SK-N-SH treated with all-trans-retinoic acid at 6 μM for 48 hours (cell line): Measurements from ENCODE around the gene TTC39B.

Experiments used
- ATAC-seq: fragments of 200-7000 bp; cut with Tn5 transposase; 3 replicates; pipeline ENCODE4 v1.9.1; 2020; ENCODE audit warnings: mild to moderate bottlenecking, moderate library complexity
- ARNTL ChIP-seq: fragments of 450-650 bp; formaldehyde crosslinking; IDR thresholded peaks from 2 replicates; pipeline ENCODE4 v1.5.0; 2020; ENCODE audit warnings: low read depth, mild to moderate bottlenecking, moderate library complexity, borderline replicate concordance
- BACH2 ChIP-seq: fragments of 250-450 bp; sonication (Bioruptor Pico); IDR thresholded peaks from 2 replicates; pipeline ENCODE4 v1.9.0; 2021; ENCODE audit warnings: mild to moderate bottlenecking, borderline replicate concordance
- CSDC2 ChIP-seq: fragments of 250-450 bp; sonication (Bioruptor Pico); IDR thresholded peaks from 2 replicates; pipeline ENCODE4 v1.5.0; 2020; ENCODE audit warnings: mild to moderate bottlenecking, moderate library complexity
- ESRRG ChIP-seq: fragments of 250-450 bp; sonication (Bioruptor Pico); IDR thresholded peaks from 2 replicates; pipeline ENCODE4 v1.6.1; 2021; ENCODE audit warnings: mild to moderate bottlenecking
- GLIS3 ChIP-seq: fragments of 250-450 bp; sonication (Bioruptor Pico); IDR thresholded peaks from 2 replicates; pipeline ENCODE4 v1.5.0; 2020; ENCODE audit warnings: mild to moderate bottlenecking, moderate library complexity
- ISL1 ChIP-seq: fragments of 250-450 bp; sonication (Bioruptor Pico); IDR thresholded peaks from 2 replicates; pipeline ENCODE4 v2.1.2; 2022; ENCODE audit warnings: mild to moderate bottlenecking, moderate library complexity
- OSR1 ChIP-seq: fragments of 250-450 bp; sonication (Bioruptor Pico); IDR thresholded peaks from 2 replicates; pipeline ENCODE4 v1.8.0; 2022; ENCODE audit warnings: moderate library complexity, mild to moderate bottlenecking, inconsistent platforms
- PATZ1 ChIP-seq: fragments of 250-450 bp; sonication (Bioruptor Pico); IDR thresholded peaks from 2 replicates; pipeline ENCODE4 v1.8.0; 2020; ENCODE audit warnings: mild to moderate bottlenecking, moderate library complexity, borderline replicate concordance
- PPARA ChIP-seq: fragments of 250-450 bp; sonication (Bioruptor Pico); IDR thresholded peaks from 2 replicates; pipeline ENCODE4 v1.5.0; 2020; ENCODE audit warnings: mild to moderate bottlenecking, borderline replicate concordance
- RARB ChIP-seq: fragments of 250-450 bp; sonication (Bioruptor Pico); IDR thresholded peaks from 2 replicates; pipeline ENCODE4 v1.8.0; 2021; ENCODE audit warnings: mild to moderate bottlenecking, moderate library complexity
- SNAI2 ChIP-seq: fragments of 250-450 bp; sonication (Bioruptor Pico); IDR thresholded peaks from 2 replicates; pipeline ENCODE4 v1.5.0; 2020; ENCODE audit warnings: mild to moderate bottlenecking, moderate library complexity
- TCF4 ChIP-seq: fragments of 250-450 bp; sonication (Bioruptor Pico); IDR thresholded peaks from 2 replicates; pipeline ENCODE4 v1.8.0; 2021; ENCODE audit warnings: mild to moderate bottlenecking, moderate library complexity, borderline replicate concordance
- TOX ChIP-seq: fragments of 250-450 bp; sonication (Bioruptor Pico); IDR thresholded peaks from 2 replicates; pipeline ENCODE4 v1.8.0; 2021; ENCODE audit warnings: mild to moderate bottlenecking, moderate library complexity, borderline replicate concordance
- TSHZ2 ChIP-seq: fragments of 250-450 bp; sonication (Bioruptor Pico); IDR thresholded peaks from 2 replicates; pipeline ENCODE4 v1.5.0; 2020; ENCODE audit warnings: mild to moderate bottlenecking, moderate library complexity
- ZC3H10 ChIP-seq: fragments of 250-450 bp; sonication (Bioruptor Pico); IDR thresholded peaks from 2 replicates; pipeline ENCODE4 v1.5.1; 2021; ENCODE audit warnings: mild to moderate bottlenecking, moderate library complexity
- ZFP3 ChIP-seq: fragments of 250-450 bp; sonication (Bioruptor Pico); IDR thresholded peaks from 2 replicates; pipeline ENCODE4 v1.5.0; 2020; ENCODE audit warnings: mild to moderate bottlenecking, moderate library complexity
- ZFP30 ChIP-seq: fragments of 450-650 bp; formaldehyde crosslinking; IDR thresholded peaks from 2 replicates; pipeline ENCODE4 v1.5.0; 2022; ENCODE audit warnings: mild to moderate bottlenecking, moderate library complexity
- ZNF565 ChIP-seq: fragments of 450-650 bp; formaldehyde crosslinking; conservative IDR thresholded peaks from 2 replicates; pipeline ENCODE4 v1.5.0; 2020; ENCODE audit warnings: low read depth, mild to moderate bottlenecking, moderate library complexity
- ZNF70 ChIP-seq: fragments of 450-650 bp; formaldehyde crosslinking; IDR thresholded peaks from 2 replicates; pipeline ENCODE4 v1.5.0; 2020; ENCODE audit warnings: mild to moderate bottlenecking, moderate library complexity
- ZNF8 ChIP-seq: fragments of 450-650 bp; formaldehyde crosslinking; IDR thresholded peaks from 2 replicates; pipeline ENCODE4 v1.5.0; 2020; ENCODE audit warnings: mild to moderate bottlenecking, moderate library complexity
- TF ChIP-seq, protein P1 (sequence below): fragments of 250-450 bp; sonication (Bioruptor Pico); IDR thresholded peaks from 2 replicates; pipeline ENCODE4 v1.8.0; 2021; ENCODE audit warnings: low read depth, mild to moderate bottlenecking, moderate library complexity, borderline replicate concordance

Gene TTC39B

GRCh38 chr9:15140051-15140450 is 167.0 kb downstream of the TTC39B start:
- ATAC-seq = no peak
- no peak for TF ChIP-seq BACH2 (CRISPR knock-in tag)
- no peak for TF ChIP-seq TOX (CRISPR knock-in tag)
- no peak for TF ChIP-seq OSR1 (CRISPR knock-in tag)

- TF ChIP-seq CSDC2 (CRISPR knock-in tag) (no peak), RARB (CRISPR knock-in tag) (no peak), GLIS3 (no peak), ZFP30 (CRISPR knock-in tag) (no peak), ZFP3 (CRISPR knock-in tag) (no peak), TCF4 (CRISPR knock-in tag) (no peak), TSHZ2 (CRISPR knock-in tag) (no peak)
- TF ChIP-seq, all 23 proteins: peak for 0
- ATAC-seq = no peak
Observed at GRCh38 chr9:15139469-15139868, 167.5 kb downstream of the TTC39B start.

DNA sequence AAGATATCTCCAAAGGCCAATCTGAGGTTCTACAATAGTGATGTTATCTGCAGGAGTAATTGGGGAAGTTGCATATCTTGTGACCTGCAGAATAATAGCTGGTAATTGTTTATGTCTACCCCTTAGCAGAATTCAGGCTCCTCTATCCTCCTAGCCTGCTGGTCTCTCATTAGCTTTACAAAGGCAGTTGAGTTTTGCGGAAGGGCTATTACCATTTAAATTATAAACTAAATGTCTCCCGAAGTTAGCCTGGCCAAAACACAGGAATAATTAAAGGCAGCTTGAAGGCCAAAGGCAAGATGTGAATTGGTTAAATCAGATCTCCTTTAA is 168.7 kb downstream of the TTC39B start:
- ATAC-seq = no peak
- TF ChIP-seq BACH2 (CRISPR knock-in tag) (no peak), ESRRG (CRISPR knock-in tag) (no peak), PATZ1 (CRISPR knock-in tag) (no peak), ZC3H10 (CRISPR knock-in tag) (no peak), RARB (CRISPR knock-in tag) (no peak), ISL1 (CRISPR knock-in tag) (no peak), ZNF565 (no peak), TCF4 (CRISPR knock-in tag) (no peak), PPARA (CRISPR knock-in tag) (no peak), ZFP30 (CRISPR knock-in tag) (no peak), SNAI2 (CRISPR knock-in tag) (no peak), ZNF8 (CRISPR knock-in tag) (no peak), ARNTL (CRISPR knock-in tag) (no peak)
- TF ChIP-seq, protein P1, sequence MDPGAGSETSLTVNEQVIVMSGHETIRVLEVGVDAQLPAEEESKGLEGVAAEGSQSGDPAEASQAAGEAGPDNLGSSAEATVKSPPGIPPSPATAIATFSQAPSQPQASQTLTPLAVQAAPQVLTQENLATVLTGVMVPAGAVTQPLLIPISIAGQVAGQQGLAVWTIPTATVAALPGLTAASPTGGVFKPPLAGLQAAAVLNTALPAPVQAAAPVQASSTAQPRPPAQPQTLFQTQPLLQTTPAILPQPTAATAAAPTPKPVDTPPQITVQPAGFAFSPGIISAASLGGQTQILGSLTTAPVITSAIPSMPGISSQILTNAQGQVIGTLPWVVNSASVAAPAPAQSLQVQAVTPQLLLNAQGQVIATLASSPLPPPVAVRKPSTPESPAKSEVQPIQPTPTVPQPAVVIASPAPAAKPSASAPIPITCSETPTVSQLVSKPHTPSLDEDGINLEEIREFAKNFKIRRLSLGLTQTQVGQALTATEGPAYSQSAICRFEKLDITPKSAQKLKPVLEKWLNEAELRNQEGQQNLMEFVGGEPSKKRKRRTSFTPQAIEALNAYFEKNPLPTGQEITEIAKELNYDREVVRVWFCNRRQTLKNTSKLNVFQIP (CRISPR knock-in tag) = no peak

GRCh38 chr9:15137658-15138356 is 169.2 kb downstream of the TTC39B start:
- ATAC-seq = no peak
- TF ChIP-seq ARNTL (CRISPR knock-in tag) (no peak), ZFP30 (CRISPR knock-in tag) (no peak), PPARA (CRISPR knock-in tag) (no peak), ZFP3 (CRISPR knock-in tag) (no peak), GLIS3 (no peak), CSDC2 (CRISPR knock-in tag) (no peak), ISL1 (CRISPR knock-in tag) (no peak), ZC3H10 (CRISPR knock-in tag) (no peak), TSHZ2 (CRISPR knock-in tag) (no peak), ZNF8 (CRISPR knock-in tag) (no peak), PATZ1 (CRISPR knock-in tag) (no peak), TOX (CRISPR knock-in tag) (no peak), ZNF70 (CRISPR knock-in tag) (no peak), OSR1 (CRISPR knock-in tag) (no peak)
- TF ChIP-seq, protein P1 (CRISPR knock-in tag) = no peak
